HEK293 (cell line): ENCODE results near the gene ZNF416.

Source experiments
- KLF7 ChIP-seq: fragments of 450-650 bp; formaldehyde crosslinking; IDR thresholded peaks from 2 replicates; pipeline ENCODE4 v1.5.1; 2016; ENCODE audit warnings: missing biosample characterization, missing genetic modification characterization, borderline replicate concordance
- KLF8 ChIP-seq: fragments of 450-650 bp; formaldehyde crosslinking; IDR thresholded peaks from 2 replicates; pipeline ENCODE4 v1.5.1; 2016; ENCODE audit warnings: missing biosample characterization, missing genetic modification characterization
- OVOL3 ChIP-seq: fragments of 450-650 bp; formaldehyde crosslinking; IDR thresholded peaks from 2 replicates; pipeline ENCODE4 v1.5.1; 2016; ENCODE audit warnings: missing biosample characterization, missing genetic modification characterization
- PRDM6 ChIP-seq: fragments of 450-650 bp; formaldehyde crosslinking; IDR thresholded peaks from 2 replicates; pipeline ENCODE4 v1.5.1; 2017; ENCODE audit warnings: missing biosample characterization, missing genetic modification characterization
- SP2 ChIP-seq: fragments of 450-650 bp; formaldehyde crosslinking; IDR thresholded peaks from 2 replicates; pipeline ENCODE4 v1.5.1; 2016; ENCODE audit warnings: missing biosample characterization, missing genetic modification characterization
- WT1 ChIP-seq: fragments of 450-650 bp; formaldehyde crosslinking; IDR thresholded peaks from 2 replicates; pipeline ENCODE4 v1.5.1; 2016; ENCODE audit warnings: missing biosample characterization, missing genetic modification characterization
- ZBTB10 ChIP-seq: fragments of 450-650 bp; formaldehyde crosslinking; IDR thresholded peaks from 2 replicates; pipeline ENCODE4 v1.5.1; 2016; ENCODE audit warnings: missing biosample characterization, missing genetic modification characterization
- ZBTB11 ChIP-seq: fragments of 450-650 bp; formaldehyde crosslinking; conservative IDR thresholded peaks from 2 replicates; pipeline ENCODE4 v1.5.1; 2016; ENCODE audit warnings: low read depth, missing biosample characterization, missing genetic modification characterization
- ZBTB44 ChIP-seq: fragments of 450-650 bp; IDR thresholded peaks from 2 replicates; pipeline ENCODE4 v1.5.1; 2018; ENCODE audit warnings: missing biosample characterization, mild to moderate bottlenecking, missing genetic modification characterization
- ZBTB6 ChIP-seq: fragments of 450-650 bp; formaldehyde crosslinking; IDR thresholded peaks from 2 replicates; pipeline ENCODE4 v1.5.1; 2017; ENCODE audit warnings: missing biosample characterization, missing genetic modification characterization
- ZNF121 ChIP-seq: fragments of 450-650 bp; formaldehyde crosslinking; IDR thresholded peaks from 2 replicates; pipeline ENCODE4 v1.5.1; 2016; ENCODE audit warnings: missing biosample characterization, missing genetic modification characterization
- ZNF133 ChIP-seq: fragments of 450-650 bp; formaldehyde crosslinking; IDR thresholded peaks from 2 replicates; pipeline ENCODE4 v1.5.1; 2016; ENCODE audit warnings: missing biosample characterization, missing genetic modification characterization
- ZNF169 ChIP-seq: fragments of 450-650 bp; formaldehyde crosslinking; IDR thresholded peaks from 2 replicates; pipeline ENCODE4 v1.5.1; 2016; ENCODE audit warnings: missing biosample characterization, missing genetic modification characterization
- ZNF292 ChIP-seq: fragments of 450-650 bp; formaldehyde crosslinking; IDR thresholded peaks from 2 replicates; pipeline ENCODE4 v1.5.1; 2016; ENCODE audit warnings: low read depth, missing biosample characterization, missing genetic modification characterization, borderline replicate concordance
- ZNF302 ChIP-seq: fragments of 450-650 bp; formaldehyde crosslinking; IDR thresholded peaks from 2 replicates; pipeline ENCODE4 v1.5.1; 2016; ENCODE audit warnings: missing biosample characterization, missing genetic modification characterization, low read depth
- ZNF394 ChIP-seq: fragments of 450-650 bp; formaldehyde crosslinking; IDR thresholded peaks from 2 replicates; pipeline ENCODE4 v1.5.1; 2016; ENCODE audit warnings: missing biosample characterization, missing genetic modification characterization, mild to moderate bottlenecking, moderate library complexity, borderline replicate concordance
- ZNF426 ChIP-seq: fragments of 450-650 bp; formaldehyde crosslinking; IDR thresholded peaks from 2 replicates; pipeline ENCODE4 v1.5.1; 2017; ENCODE audit warnings: missing biosample characterization, missing genetic modification characterization, mild to moderate bottlenecking, inconsistent platforms, moderate library complexity
- ZNF449 ChIP-seq: fragments of 450-650 bp; formaldehyde crosslinking; IDR thresholded peaks from 2 replicates; pipeline ENCODE4 v1.5.1; 2017; ENCODE audit warnings: missing biosample characterization, mild to moderate bottlenecking, missing genetic modification characterization, moderate library complexity
- ZNF530 ChIP-seq: fragments of 450-650 bp; formaldehyde crosslinking; IDR thresholded peaks from 2 replicates; pipeline ENCODE4 v1.5.1; 2016; ENCODE audit warnings: low read depth, missing biosample characterization, missing genetic modification characterization
- ZNF544 ChIP-seq: fragments of 450-650 bp; formaldehyde crosslinking; IDR thresholded peaks from 2 replicates; pipeline ENCODE4 v1.5.0; 2017; ENCODE audit warnings: missing biosample characterization, missing genetic modification characterization
- ZNF561 ChIP-seq: fragments of 450-650 bp; IDR thresholded peaks from 2 replicates; pipeline ENCODE4 v1.5.1; 2018; ENCODE audit warnings: missing biosample characterization, missing genetic modification characterization, borderline replicate concordance
- ZNF585B ChIP-seq: fragments of 450-650 bp; formaldehyde crosslinking; IDR thresholded peaks from 2 replicates; pipeline ENCODE4 v1.5.1; 2016; ENCODE audit warnings: missing biosample characterization, missing genetic modification characterization
- ZNF660 ChIP-seq: fragments of 450-650 bp; IDR thresholded peaks from 2 replicates; pipeline ENCODE4 v1.5.1; 2018; ENCODE audit warnings: missing biosample characterization, mild to moderate bottlenecking, missing genetic modification characterization
- ZNF677 ChIP-seq: fragments of 450-650 bp; IDR thresholded peaks from 2 replicates; pipeline ENCODE4 v1.5.0; 2018; ENCODE audit warnings: missing biosample characterization, mild to moderate bottlenecking, missing genetic modification characterization, moderate library complexity
- ZNF692 ChIP-seq: fragments of 450-650 bp; formaldehyde crosslinking; IDR thresholded peaks from 2 replicates; pipeline ENCODE4 v1.5.1; 2016; ENCODE audit warnings: missing biosample characterization, missing genetic modification characterization
- ZSCAN16 ChIP-seq: fragments of 450-650 bp; formaldehyde crosslinking; IDR thresholded peaks from 2 replicates; pipeline ENCODE4 v1.5.1; 2016; ENCODE audit warnings: missing biosample characterization, missing genetic modification characterization

ZNF416 gene

GRCh38 chr19:57559404-57560025 lies 19.2 kb downstream of the ZNF416 start, which contains the start of gene ZNF550 (continued):
- no peak for TF ChIP-seq ZNF394 (tag by site-specific recombination)
- no peak for TF ChIP-seq ZNF677
- TF ChIP-seq ZNF449 (tag by site-specific recombination): peak; percentile 90
- no peak for TF ChIP-seq ZNF133 (tag by site-specific recombination)
- TF ChIP-seq ZNF561 (tag by site-specific recombination): peak; percentile 64; the same call in 1 of the 2 replicates
- peak; percentile 82 for TF ChIP-seq ZBTB11 (tag by site-specific recombination)
- peak; percentile 83 for TF ChIP-seq SP2
- no peak for TF ChIP-seq ZNF292
- TF ChIP-seq OVOL3 (tag by site-specific recombination): peak; percentile 38; the same call in 1 of the 2 replicates
- no peak for TF ChIP-seq ZNF585B (tag by site-specific recombination)
- no peak for TF ChIP-seq ZNF530 (tag by site-specific recombination)
- no peak for TF ChIP-seq ZSCAN16 (tag by site-specific recombination)
- TF ChIP-seq ZNF692: peak; percentile 48
- TF ChIP-seq KLF7 (tag by site-specific recombination): no peak
- TF ChIP-seq KLF8 (tag by site-specific recombination): peak; percentile 88
- TF ChIP-seq ZNF169 (tag by site-specific recombination): no peak
- peak; percentile 25; the same call in 1 of the 2 replicates for TF ChIP-seq WT1 (tag by site-specific recombination)
- no peak for TF ChIP-seq ZNF544 (tag by site-specific recombination)
- TF ChIP-seq ZBTB6: no peak
- no peak for TF ChIP-seq ZNF121 (tag by site-specific recombination)
- no peak for TF ChIP-seq ZBTB10 (tag by site-specific recombination)
- no peak for TF ChIP-seq PRDM6
- TF ChIP-seq ZBTB44 (tag by site-specific recombination): no peak
- TF ChIP-seq ZNF660 (tag by site-specific recombination): 0 out of 2 replicates have a peak, but pooled peaks have one; percentile 9
- no peak for TF ChIP-seq ZNF302 (tag by site-specific recombination)
- TF ChIP-seq ZNF426 (tag by site-specific recombination): no peak
